CD4-positive, alpha-beta T cell (primary cell): ENCODE results near the gene MTX1. TPM values are rescaled to one million over a fixed set of nuclear protein-coding genes. Genes with fewer than 3 reads are reported as not detected.
A peak's percentile ranks its signal among the peaks of the same experiment; 100 is the strongest.

Source experiments
- ATAC-seq: fragments of 200-7000 bp; cut with Tn5 transposase; one replicate; pipeline ENCODE4 v1.10.0; 2022; ENCODE audit warnings: mild to moderate bottlenecking; ENCODE audit not compliant: poor library complexity
- CTCF ChIA-PET: fragments of 350-600 bp; sonication (Branson Sonifier 250); formaldehyde crosslinking; loops from one replicate; lab custom pipeline; 2021; ENCODE audit warnings: antibody characterized with exemption, inconsistent platforms; lab: Charles Lee
- POLR2A ChIA-PET: fragments of 350-600 bp; sonication (Branson Sonifier 250); formaldehyde crosslinking; loops from one replicate; lab custom pipeline; 2021; ENCODE audit warnings: antibody characterized with exemption, inconsistent platforms; lab: Charles Lee
- DNase-seq, 14 experiments: peaks; one replicate each; pipeline ENCODE4 v3.0.0-alpha.2; 2013 to 2020; ENCODE audit warnings: mixed read lengths in 2 of 14
- H3K27ac ChIP-seq, 2 donors: one replicate each; pipeline versions ENCODE4 v1.5.1 to v1.7.0; 2013; ENCODE audit warnings: low read length in 2 of 2, low read depth in 1 of 2, mild to moderate bottlenecking in 1 of 2
- H3K27me3 ChIP-seq, 2 experiments: 1 replicate in 1 of 2; 2 replicates in 1 of 2; pipeline versions ENCODE4 v1.6.1 to v1.7.0; 2013; ENCODE audit warnings: low read length in 2 of 2, control low read depth in 1 of 2, mild to moderate bottlenecking in 1 of 2, moderate library complexity in 1 of 2; ENCODE audit not compliant: insufficient read depth in 2 of 2, control insufficient read depth in 1 of 2
- H3K36me3 ChIP-seq: one replicate; pipeline ENCODE4 v1.6.1; 2013; ENCODE audit warnings: low read length, control low read depth; ENCODE audit not compliant: insufficient read depth
- H3K4me1 ChIP-seq: one replicate; pipeline ENCODE4 v1.6.1; 2013; ENCODE audit warnings: low read length, control low read depth; ENCODE audit not compliant: insufficient read depth
- H3K4me3 ChIP-seq: one replicate; pipeline ENCODE4 v1.5.1; 2013; ENCODE audit warnings: mild to moderate bottlenecking, low read length, moderate library complexity
- H3K9me3 ChIP-seq, 2 experiments: 1 replicate in 1 of 2; 2 replicates in 1 of 2; pipeline versions ENCODE4 v1.6.1 to v1.7.0; 2013; ENCODE audit warnings: low read length in 2 of 2, mild to moderate bottlenecking in 2 of 2, control low read depth in 1 of 2, moderate library complexity in 1 of 2; ENCODE audit not compliant: control insufficient read depth in 1 of 2, insufficient read depth in 1 of 2
- H3K27ac Mint-ChIP-seq: one replicate; pipeline ENCODE4 v1.8.0; 2020; ENCODE audit warnings: mixed read lengths
- H3K27me3 Mint-ChIP-seq: one replicate; pipeline ENCODE4 v1.8.0; 2021; ENCODE audit warnings: mixed read lengths
- H3K36me3 Mint-ChIP-seq: one replicate; pipeline ENCODE4 v1.8.0; 2021; ENCODE audit warnings: low read depth, mixed read lengths
- H3K4me1 Mint-ChIP-seq: one replicate; pipeline ENCODE4 v1.8.0; 2021; ENCODE audit warnings: low read depth, mixed read lengths
- H3K4me3 Mint-ChIP-seq: one replicate; pipeline ENCODE4 v1.8.0; 2020; ENCODE audit warnings: mild to moderate bottlenecking, mixed read lengths
- H3K9me3 Mint-ChIP-seq: one replicate; pipeline ENCODE4 v1.8.0; 2020; ENCODE audit warnings: mixed read lengths
- intact Hi-C, 2 experiments: fragments of 100-400 bp; cut with DNase I in 1 of 2; cut with micrococcal nuclease in 1 of 2; formaldehyde crosslinking; loops; one replicate each; pipeline versions ENCODE4 v1.15.1 to v1.9.0; 2023 to 2025; cut with DNase I, micrococcal nuclease
- total RNA-seq, 174 experiments: library from RNA in 2 of 174; stranded (reverse) in 2 of 174; gene quantifications; one replicate each; pipeline ENCODE4 v1.2.3 and lab custom pipeline; 2021 to 2026
- TF ChIP-seq, protein P1 (sequence below): fragments of 200-600 bp; IDR thresholded peaks from one replicate; pipeline ENCODE4 v1.8.0; 2022; ENCODE audit warnings: antibody characterized with exemption, mild to moderate bottlenecking

Gene MTX1
- total RNA-seq, 2 experiments from 2014 or later: 19.9 to 20.7 TPM

DNA sequence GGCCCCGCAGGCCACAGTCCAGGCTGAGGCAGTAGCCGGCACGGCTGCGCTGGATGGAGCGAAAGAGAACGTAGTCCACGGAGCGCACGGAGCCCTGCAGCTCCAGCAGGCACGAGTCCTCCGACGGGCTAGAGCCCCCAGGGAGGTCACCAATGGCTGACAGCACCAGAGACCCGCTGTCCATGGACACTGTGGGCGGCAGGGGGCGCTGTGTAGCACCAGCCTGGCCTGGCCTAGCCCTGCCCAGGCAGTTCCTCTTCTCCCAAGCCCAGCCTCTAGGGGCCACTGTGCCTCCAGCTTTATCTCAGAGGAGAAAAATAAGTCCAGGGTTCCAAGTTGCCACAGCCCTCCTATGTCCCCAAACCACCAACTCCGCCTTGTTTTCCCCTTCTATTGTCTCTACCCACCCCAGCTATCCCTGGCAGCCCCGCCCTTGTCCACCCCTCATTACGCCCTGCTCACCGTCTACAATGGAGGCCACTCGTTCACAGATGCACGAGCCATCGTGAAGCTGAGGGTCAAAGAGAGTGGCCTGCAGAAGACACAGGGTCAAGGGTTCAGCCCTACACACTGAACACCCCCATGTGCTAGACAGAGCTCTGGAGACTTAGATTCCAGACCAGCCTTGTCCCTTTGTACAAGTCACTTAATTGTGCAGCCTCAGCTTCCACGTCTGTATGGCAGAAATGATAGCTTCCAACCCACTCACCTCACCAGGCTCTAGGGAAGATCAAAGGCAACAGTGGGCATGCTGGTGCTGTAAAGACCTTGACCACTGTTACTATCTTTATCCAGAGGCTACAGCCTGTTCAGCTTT is 42.3 kb downstream of the MTX1 start:
- Mint-ChIP-seq H3K4me3 (peak overlapping the region; percentile 67), H3K27me3 (no peaks in the 10 kb centered on the region), H3K9me3 (no peaks in the 10 kb centered on the region), H3K36me3 (no peaks in the 10 kb centered on the region), H3K27ac (peak overlapping the region; percentile 16), H3K4me1 (peaks cover 23% of the 10 kb centered on the region)
- peak; percentile 96 for ATAC-seq
- peak overlapping the region; percentile 60 for H3K4me3 ChIP-seq
- no peaks in the 10 kb centered on the region for H3K27me3 ChIP-seq
- ChIA-PET POLR2A (interaction anchor here (0.6 to 5.3 kb wide), 9 partner anchors 11 to 345 kb away, joined by 3 to 51 read pairs (median 3); partner anchors contain the start of genes CLK2, FDPS, KRTCAP2 and MTX1), CTCF (interaction anchor here (0.5 to 4.4 kb wide), 49 partner anchors 9 to 609 kb away, joined by 3 to 114 read pairs (median 5); partner anchors contain the start of genes CLK2, FDPS, HCN3 and KRTCAP2)
- no peaks in the 10 kb centered on the region for H3K9me3 ChIP-seq
- TF ChIP-seq, protein P1, sequence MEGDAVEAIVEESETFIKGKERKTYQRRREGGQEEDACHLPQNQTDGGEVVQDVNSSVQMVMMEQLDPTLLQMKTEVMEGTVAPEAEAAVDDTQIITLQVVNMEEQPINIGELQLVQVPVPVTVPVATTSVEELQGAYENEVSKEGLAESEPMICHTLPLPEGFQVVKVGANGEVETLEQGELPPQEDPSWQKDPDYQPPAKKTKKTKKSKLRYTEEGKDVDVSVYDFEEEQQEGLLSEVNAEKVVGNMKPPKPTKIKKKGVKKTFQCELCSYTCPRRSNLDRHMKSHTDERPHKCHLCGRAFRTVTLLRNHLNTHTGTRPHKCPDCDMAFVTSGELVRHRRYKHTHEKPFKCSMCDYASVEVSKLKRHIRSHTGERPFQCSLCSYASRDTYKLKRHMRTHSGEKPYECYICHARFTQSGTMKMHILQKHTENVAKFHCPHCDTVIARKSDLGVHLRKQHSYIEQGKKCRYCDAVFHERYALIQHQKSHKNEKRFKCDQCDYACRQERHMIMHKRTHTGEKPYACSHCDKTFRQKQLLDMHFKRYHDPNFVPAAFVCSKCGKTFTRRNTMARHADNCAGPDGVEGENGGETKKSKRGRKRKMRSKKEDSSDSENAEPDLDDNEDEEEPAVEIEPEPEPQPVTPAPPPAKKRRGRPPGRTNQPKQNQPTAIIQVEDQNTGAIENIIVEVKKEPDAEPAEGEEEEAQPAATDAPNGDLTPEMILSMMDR: peak; percentile 100
- H3K4me1 ChIP-seq: peaks cover 37% of the 10 kb centered on the region
- intact Hi-C loops: loop anchor here (1.0 to 10.0 kb wide), 5 partner anchors 58 to 343 kb away; partner anchors contain the start of gene FDPS (in 1 of the 2)
- peak; percentile 93 to 98 (median 96) for DNase-seq
- no peaks in the 10 kb centered on the region for H3K36me3 ChIP-seq
- H3K27ac ChIP-seq: no peak overlapping the region

DNA sequence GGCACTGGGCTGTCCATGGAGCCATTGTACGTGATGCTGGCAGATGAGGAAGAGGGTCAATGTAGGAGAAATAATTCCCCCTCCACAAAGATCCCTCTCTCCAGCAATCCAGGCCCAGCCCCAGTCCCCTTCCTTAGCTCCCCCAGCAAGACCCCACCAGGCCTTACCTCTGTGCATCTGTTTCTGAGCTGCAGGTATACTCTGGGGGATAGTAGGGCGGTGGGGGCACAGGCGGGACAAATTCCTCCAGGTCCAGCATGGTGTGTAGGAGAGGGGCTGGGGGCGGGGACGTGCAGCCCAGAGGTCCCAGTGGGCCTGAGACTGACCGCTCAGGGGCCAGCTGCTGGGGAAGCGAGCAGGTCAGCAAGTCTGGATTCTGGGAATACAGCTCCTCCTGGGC is 43.1 kb downstream of the MTX1 start:
- no peak overlapping the region for H3K4me3 ChIP-seq
- no peaks in the 10 kb centered on the region for H3K9me3 ChIP-seq
- H3K27me3 ChIP-seq: no peaks in the 10 kb centered on the region
- peaks cover 7% of the 10 kb centered on the region for H3K36me3 ChIP-seq
- ChIA-PET CTCF (interaction anchor here (0.8 to 4.4 kb wide), 22 partner anchors 9 to 608 kb away, joined by 3 to 114 read pairs (median 6); partner anchors contain the start of genes HCN3, KRTCAP2, PKLR and RUSC1), POLR2A (interaction anchor here (1.0 to 5.3 kb wide), 5 partner anchors 10 to 70 kb away, joined by 3 to 51 read pairs (median 12); partner anchors contain the start of genes CLK2, FDPS, MTX1 and RUSC1)
- no peaks in the 10 kb centered on the region for H3K27me3 Mint-ChIP-seq
- peaks cover 30% of the 10 kb centered on the region for H3K4me1 Mint-ChIP-seq
- ATAC-seq: no peak
- H3K4me1 ChIP-seq: peaks cover 42% of the 10 kb centered on the region
- intact Hi-C loops: loop anchor here (2.0 to 10.0 kb wide), 2 partner anchors 57 to 253 kb away; partner anchors contain the start of gene FDPS (in 1 of the 2)
- H3K9me3 Mint-ChIP-seq: no peaks in the 10 kb centered on the region
- no peak overlapping the region for H3K4me3 Mint-ChIP-seq
- H3K36me3 Mint-ChIP-seq: peaks cover 5% of the 10 kb centered on the region
- no peak overlapping the region for H3K27ac ChIP-seq
- DNase-seq: no peak
- TF ChIP-seq, protein P1: no peak
- no peak overlapping the region for H3K27ac Mint-ChIP-seq

DNA sequence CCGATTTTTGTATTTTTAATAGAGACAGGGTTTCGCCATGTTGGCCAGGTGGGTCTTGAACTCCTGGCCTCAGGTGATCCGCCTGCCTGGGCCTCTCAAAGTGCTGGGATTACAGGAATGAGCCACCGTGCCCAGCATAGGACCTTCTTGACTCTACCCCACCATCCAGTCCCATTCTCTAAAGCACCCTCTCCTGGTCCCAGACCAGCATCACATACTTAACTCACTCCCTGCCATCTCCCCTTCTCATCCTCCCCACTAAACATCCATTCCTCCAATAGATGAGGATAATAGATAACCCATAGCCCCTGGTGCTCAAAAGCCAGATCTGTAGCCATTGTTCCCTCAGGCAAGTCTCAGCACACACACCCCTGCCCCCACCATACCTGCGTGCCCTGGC is 44.7 kb downstream of the MTX1 start:
- Mint-ChIP-seq H3K36me3 (peaks cover 21% of the 10 kb centered on the region), H3K27me3 (no peaks in the 10 kb centered on the region), H3K4me3 (peak overlapping the region; percentile 84), H3K9me3 (no peaks in the 10 kb centered on the region), H3K27ac (no peak overlapping the region), H3K4me1 (peaks cover 40% of the 10 kb centered on the region)
- Histone ChIP-seq H3K4me1 (peaks cover 42% of the 10 kb centered on the region), H3K9me3 (no peaks in the 10 kb centered on the region), H3K36me3 (peaks cover 18% of the 10 kb centered on the region), H3K27me3 (no peaks in the 10 kb centered on the region), H3K27ac (no peak overlapping the region), H3K4me3 (no peak overlapping the region)
- TF ChIP-seq, protein P1: no peak
- intact Hi-C loops: loop anchor here in 1 of 2 experiments (10.0 kb wide), 1 partner anchor 252 kb away; no protein-coding TSS in a partner anchor
- no peak for ATAC-seq
- DNase-seq: no peak
- CTCF ChIA-PET: no interaction called here
- POLR2A ChIA-PET: interaction anchor here (5.3 kb wide), 1 partner anchor 68 kb away, joined by 51 read pairs; the partner anchor contains the start of gene RUSC1
